PC-9 (cell line): ENCODE data around the gene CD2AP. TPM values are rescaled to one million over a fixed set of nuclear protein-coding genes. Genes with fewer than 3 reads are reported as not detected.

ENCODE experiments used
- BruUV-seq: library from RNA; stranded (reverse); fragments of 400-500 nt; replicated peaks from 2 replicates; lab custom pipeline; 2021; lab: Mats Ljungman, UMichigan
- CTCF ChIA-PET: fragments of 300-600 bp; sonication (Branson Sonifier 250); formaldehyde crosslinking; loops from one replicate; lab custom pipeline; 2022; ENCODE audit warnings: antibody characterized with exemption; lab: Charles Lee
- POLR2A ChIA-PET: fragments of 300-600 bp; sonication (Branson Sonifier 250); formaldehyde crosslinking; loops from one replicate; lab custom pipeline; 2022; ENCODE audit warnings: antibody characterized with exemption; ENCODE audit not compliant: unreplicated experiment; lab: Charles Lee
- DNase-seq, 2 experiments: peaks; one replicate each; pipeline versions ENCODE4 v3.0.0 to v3.0.0-alpha.2; 2015 to 2022; ENCODE audit warnings: mixed read lengths in 1 of 2
- H2AFZ ChIP-seq: fragments of 200-600 bp; sonication (generic); 2 replicates; pipeline ENCODE4 v1.8.1; 2017; ENCODE audit warnings: antibody characterized with exemption
- H3F3A ChIP-seq: fragments of 200-600 bp; sonication (generic); 2 replicates; pipeline ENCODE4 v1.8.1; 2017; ENCODE audit warnings: antibody characterized with exemption, mild to moderate bottlenecking, low read depth; ENCODE audit not compliant: insufficient read depth
- H3K27ac ChIP-seq: fragments of 200-600 bp; sonication (generic); 2 replicates; pipeline ENCODE4 v1.6.1; 2016; ENCODE audit warnings: mixed run types
- H3K27me3 ChIP-seq: fragments of 200-600 bp; sonication (generic); 2 replicates; pipeline ENCODE4 v1.6.1; 2016; ENCODE audit warnings: low read depth, mixed run types; ENCODE audit not compliant: insufficient read depth
- H3K36me3 ChIP-seq: fragments of 200-600 bp; sonication (generic); 2 replicates; pipeline ENCODE4 v1.6.1; 2016; ENCODE audit warnings: low read depth, mixed run types
- H3K4me1 ChIP-seq: fragments of 200-600 bp; sonication (generic); replicated peaks from 2 replicates; pipeline ENCODE4 v1.6.1; 2016; ENCODE audit warnings: mixed run types; ENCODE audit not compliant: insufficient read depth
- H3K4me2 ChIP-seq: fragments of 200-600 bp; sonication (generic); 2 replicates; pipeline ENCODE4 v1.6.1; 2017; ENCODE audit warnings: mixed run types
- H3K4me3 ChIP-seq: fragments of 200-600 bp; sonication (generic); 2 replicates; pipeline ENCODE4 v1.6.1; 2016; ENCODE audit warnings: mixed run types
- H3K79me2 ChIP-seq: fragments of 200-600 bp; sonication (generic); 2 replicates; pipeline ENCODE4 v1.6.1; 2017; ENCODE audit warnings: low read depth, mixed run types
- H3K9me2 ChIP-seq: fragments of 200-600 bp; sonication (generic); 2 replicates; pipeline ENCODE4 v1.8.1; 2017; ENCODE audit warnings: mild to moderate bottlenecking; ENCODE audit not compliant: insufficient read depth
- H3K9me3 ChIP-seq: fragments of 200-600 bp; sonication (generic); 2 replicates; pipeline ENCODE4 v1.8.1; 2016; ENCODE audit warnings: low read depth; ENCODE audit not compliant: insufficient read depth
- H4K20me1 ChIP-seq: fragments of 200-600 bp; sonication (generic); 2 replicates; pipeline ENCODE4 v1.8.1; 2017; ENCODE audit not compliant: insufficient read depth
- EZH2 ChIP-seq: fragments of 200-600 bp; sonication (generic); IDR thresholded peaks from 2 replicates; pipeline ENCODE4 v1.8.0; 2017; ENCODE audit warnings: antibody characterized with exemption, low read depth
- intact Hi-C: fragments of 100-400 bp; cut with micrococcal nuclease; formaldehyde crosslinking; loops from one replicate; pipeline ENCODE4 v1.10.0; 2022; ENCODE audit not compliant: unreplicated experiment
- total RNA-seq: library from RNA; stranded (reverse); gene quantifications from 2 replicates; pipeline ENCODE4 v1.2.3, GENCODE V29; 2021
- TF ChIP-seq, protein P1 (sequence below): fragments of 200-600 bp; sonication (generic); conservative IDR thresholded peaks from 2 replicates; pipeline ENCODE4 v1.6.1; 2017; ENCODE audit warnings: mixed run types, antibody characterized with exemption, mild to moderate bottlenecking, moderate library complexity

The CD2AP gene
- total RNA-seq, 1 experiment from 2014 or later: 55.5 TPM

DNA sequence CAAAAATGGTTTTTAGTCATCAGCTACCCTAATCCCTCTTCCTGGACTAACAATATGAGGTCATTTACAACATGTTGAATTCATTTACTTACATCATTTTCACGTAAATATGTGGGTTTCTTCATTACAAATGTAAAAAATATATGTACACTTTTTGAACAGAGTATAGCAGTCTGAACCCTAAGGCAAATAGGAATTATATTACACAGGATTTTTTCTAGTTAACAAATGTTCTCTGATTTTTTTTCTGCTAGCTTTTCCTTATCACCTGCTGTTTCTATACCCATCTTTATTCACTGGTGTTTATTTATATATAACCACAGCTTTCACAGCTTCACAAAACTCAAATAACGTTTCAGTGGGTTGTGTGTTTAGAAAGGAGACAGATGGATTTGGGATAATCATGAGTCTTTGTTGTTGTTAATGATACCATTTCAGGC lies 21.0 kb upstream of the CD2AP start:
- BruUV-seq: no TSS peak
- CTCF ChIA-PET: no interaction called here

DNA sequence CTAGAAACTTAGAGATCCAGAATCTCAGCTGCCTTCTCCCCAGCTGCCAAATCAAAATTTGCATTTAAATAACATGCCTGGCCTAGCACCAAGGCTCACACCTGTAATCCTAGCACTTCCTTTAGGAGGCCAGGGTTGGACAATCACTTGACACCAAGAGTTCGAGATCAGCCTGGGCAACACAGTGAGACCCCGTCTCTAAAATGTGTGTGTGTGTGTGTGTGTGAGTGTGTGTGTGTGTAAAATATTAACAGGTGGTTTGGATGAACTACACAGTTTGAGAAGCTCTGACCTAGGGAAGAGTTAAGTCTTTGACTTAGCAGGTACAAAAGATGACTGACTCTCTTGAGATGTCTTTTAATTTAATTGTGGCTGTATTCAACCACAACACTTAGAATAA lies 20.2 kb upstream of the CD2AP start:
- Histone ChIP-seq H3K4me2 (no peak overlapping the region), H3K4me3 (no peak overlapping the region), H3K9me3 (no peaks in the 10 kb centered on the region), H2AFZ (no peak overlapping the region), H4K20me1 (no peaks in the 10 kb centered on the region), H3K36me3 (no peaks in the 10 kb centered on the region), H3K27ac (no peak overlapping the region), H3K4me1 (0 out of 2 replicates have a peak, but pooled peaks cover 10% of the 10 kb centered on the region), H3K27me3 (no peaks in the 10 kb centered on the region), H3K79me2 (no peaks in the 10 kb centered on the region), H3K9me2 (no peaks in the 10 kb centered on the region), H3F3A (no peaks in the 10 kb centered on the region)
- BruUV-seq: no TSS peak
- no peak for DNase-seq
- ChIA-PET CTCF (interaction anchor here (0.6 kb wide), 1 partner anchor 76 kb away, joined by 10 read pairs; no protein-coding TSS in a partner anchor), POLR2A (no interaction called here)
- intact Hi-C loops: no loop called here
- no peak for TF ChIP-seq EZH2
- TF ChIP-seq, protein P1, sequence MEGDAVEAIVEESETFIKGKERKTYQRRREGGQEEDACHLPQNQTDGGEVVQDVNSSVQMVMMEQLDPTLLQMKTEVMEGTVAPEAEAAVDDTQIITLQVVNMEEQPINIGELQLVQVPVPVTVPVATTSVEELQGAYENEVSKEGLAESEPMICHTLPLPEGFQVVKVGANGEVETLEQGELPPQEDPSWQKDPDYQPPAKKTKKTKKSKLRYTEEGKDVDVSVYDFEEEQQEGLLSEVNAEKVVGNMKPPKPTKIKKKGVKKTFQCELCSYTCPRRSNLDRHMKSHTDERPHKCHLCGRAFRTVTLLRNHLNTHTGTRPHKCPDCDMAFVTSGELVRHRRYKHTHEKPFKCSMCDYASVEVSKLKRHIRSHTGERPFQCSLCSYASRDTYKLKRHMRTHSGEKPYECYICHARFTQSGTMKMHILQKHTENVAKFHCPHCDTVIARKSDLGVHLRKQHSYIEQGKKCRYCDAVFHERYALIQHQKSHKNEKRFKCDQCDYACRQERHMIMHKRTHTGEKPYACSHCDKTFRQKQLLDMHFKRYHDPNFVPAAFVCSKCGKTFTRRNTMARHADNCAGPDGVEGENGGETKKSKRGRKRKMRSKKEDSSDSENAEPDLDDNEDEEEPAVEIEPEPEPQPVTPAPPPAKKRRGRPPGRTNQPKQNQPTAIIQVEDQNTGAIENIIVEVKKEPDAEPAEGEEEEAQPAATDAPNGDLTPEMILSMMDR: no peak

More for the DNA sequence above, 21.0 kb upstream of the CD2AP start:
- H3K27ac ChIP-seq: no peak overlapping the region
- POLR2A ChIA-PET: no interaction called here
- TF ChIP-seq, protein P1: no peak
- no peak for TF ChIP-seq EZH2
- no peak for DNase-seq
- H3K9me3 ChIP-seq: no peaks in the 10 kb centered on the region
- H3K4me2 ChIP-seq: no peak overlapping the region
- H2AFZ ChIP-seq: no peak overlapping the region
- H3K4me3 ChIP-seq: no peak overlapping the region
- no peaks in the 10 kb centered on the region for H3F3A ChIP-seq
- H3K79me2 ChIP-seq: no peaks in the 10 kb centered on the region
- H3K36me3 ChIP-seq: no peaks in the 10 kb centered on the region
- 0 out of 2 replicates have a peak, but pooled peaks cover 10% of the 10 kb centered on the region for H3K4me1 ChIP-seq
- intact Hi-C loops: no loop called here
- no peaks in the 10 kb centered on the region for H3K9me2 ChIP-seq
- no peaks in the 10 kb centered on the region for H3K27me3 ChIP-seq
- H4K20me1 ChIP-seq: no peaks in the 10 kb centered on the region

DNA sequence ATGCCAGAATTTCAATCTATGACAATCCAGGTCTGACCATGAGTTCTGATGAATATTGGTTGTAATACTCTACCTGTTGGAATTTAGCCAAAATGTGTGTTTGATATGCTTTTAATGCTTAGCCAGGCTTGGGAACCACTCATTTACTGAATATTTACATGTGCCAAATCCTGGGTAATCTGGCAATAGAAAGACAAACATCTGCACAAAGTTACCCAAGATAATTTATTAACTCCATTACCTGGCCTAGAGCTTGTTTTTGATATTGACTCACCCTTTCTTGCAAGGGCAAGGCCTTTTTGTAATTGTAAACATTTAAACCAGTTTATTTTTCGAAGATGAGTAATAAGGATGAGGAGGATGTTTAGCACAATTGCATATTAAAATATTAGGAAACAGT lies 13.5 kb upstream of the CD2AP start:
- H3K9me2 ChIP-seq: no peaks in the 10 kb centered on the region
- intact Hi-C loops: no loop called here
- H3K27ac ChIP-seq: no peak overlapping the region
- H3K4me1 ChIP-seq: peaks cover 9% of the 10 kb centered on the region
- ChIA-PET POLR2A (no interaction called here), CTCF (no interaction called here)
- no peaks in the 10 kb centered on the region for H3K9me3 ChIP-seq
- H3F3A ChIP-seq: no peaks in the 10 kb centered on the region
- no peak overlapping the region for H2AFZ ChIP-seq
- H3K79me2 ChIP-seq: no peaks in the 10 kb centered on the region
- H3K4me3 ChIP-seq: no peak overlapping the region
- no TSS peak for BruUV-seq
- no peaks in the 10 kb centered on the region for H3K27me3 ChIP-seq
- no peaks in the 10 kb centered on the region for H4K20me1 ChIP-seq
- H3K4me2 ChIP-seq: no peak overlapping the region
- no peaks in the 10 kb centered on the region for H3K36me3 ChIP-seq
- DNase-seq: peak in 1 of 2 experiments; percentile 55
- no peak for TF ChIP-seq EZH2
- TF ChIP-seq, protein P1: no peak
